Measurements from ENCODE around the gene NUP98.
"Not testable (repeated sequence)": the region's sequence is repeated elsewhere in the genome, so short reads cannot be mapped to it uniquely, and the experiment has no call there.

The NUP98 gene

DNA sequence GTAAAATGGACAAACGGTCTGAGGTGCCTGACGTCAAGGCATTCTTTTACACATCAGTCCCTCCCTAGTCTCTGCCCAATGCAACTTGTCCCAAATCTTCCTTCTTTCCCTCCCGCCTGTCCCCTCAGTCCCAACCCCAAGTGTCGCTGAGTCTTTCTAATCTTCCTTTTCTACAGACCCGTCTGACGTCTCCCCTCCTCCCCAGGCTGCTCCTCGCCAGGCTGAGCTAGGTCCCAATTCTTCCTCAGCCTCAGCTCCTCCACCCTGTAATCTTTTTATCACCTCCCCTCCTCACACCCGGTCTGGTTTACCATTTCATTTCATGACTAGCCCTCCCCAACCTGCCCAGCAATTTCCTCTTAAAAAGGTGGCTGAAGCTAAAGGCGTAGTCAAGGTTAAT lies 148.0 kb downstream of the NUP98 start:
- H3K9ac ChIP-seq (ENCODE audit: low read depth, low read length, poor library complexity, severe bottlenecking); H3K4me2 ChIP-seq (ENCODE audit: low read depth, low read length, poor library complexity, severe bottlenecking); H3K79me2 ChIP-seq (ENCODE audit: insufficient read depth, low read length); H3K36me3 ChIP-seq (ENCODE audit: insufficient read depth, low read length); H3K4me1 ChIP-seq (ENCODE audit: insufficient read depth, low read length, poor library complexity, severe bottlenecking); H3K9me3 ChIP-seq (ENCODE audit: insufficient read depth, low read depth, low read length); H3K4me3 ChIP-seq (ENCODE audit: low read length, poor library complexity, severe bottlenecking); H3K27me3 ChIP-seq (ENCODE audit: insufficient read depth, low read length, poor library complexity, severe bottlenecking); H3F3A ChIP-seq (ENCODE audit: low read depth); H3K9me2 ChIP-seq (replicated peaks; ENCODE audit: low read depth, low read length); H4K20me1 ChIP-seq (ENCODE audit: insufficient read depth, low read length, poor library complexity, severe bottlenecking); H2AFZ ChIP-seq (ENCODE audit: low read length): not testable (repeated sequence)

GRCh38 chr11:3648843-3649242 lies 148.5 kb downstream of the NUP98 start:
- not testable (repeated sequence) for H3F3A ChIP-seq (ENCODE audit: low read depth); H3K4me3 ChIP-seq (ENCODE audit: low read length, poor library complexity, severe bottlenecking); H3K4me2 ChIP-seq (ENCODE audit: low read depth, low read length, poor library complexity, severe bottlenecking); H3K9ac ChIP-seq (ENCODE audit: low read depth, low read length, poor library complexity, severe bottlenecking); H3K9me3 ChIP-seq (ENCODE audit: insufficient read depth, low read depth, low read length); H3K36me3 ChIP-seq (ENCODE audit: insufficient read depth, low read length); H3K27me3 ChIP-seq (ENCODE audit: insufficient read depth, low read length, poor library complexity, severe bottlenecking); H3K4me1 ChIP-seq (ENCODE audit: insufficient read depth, low read length, poor library complexity, severe bottlenecking); H3K79me2 ChIP-seq (ENCODE audit: insufficient read depth, low read length); H2AFZ ChIP-seq (ENCODE audit: low read length); H3K9me2 ChIP-seq (replicated peaks; ENCODE audit: low read depth, low read length); H4K20me1 ChIP-seq (ENCODE audit: insufficient read depth, low read length, poor library complexity, severe bottlenecking)

DNA sequence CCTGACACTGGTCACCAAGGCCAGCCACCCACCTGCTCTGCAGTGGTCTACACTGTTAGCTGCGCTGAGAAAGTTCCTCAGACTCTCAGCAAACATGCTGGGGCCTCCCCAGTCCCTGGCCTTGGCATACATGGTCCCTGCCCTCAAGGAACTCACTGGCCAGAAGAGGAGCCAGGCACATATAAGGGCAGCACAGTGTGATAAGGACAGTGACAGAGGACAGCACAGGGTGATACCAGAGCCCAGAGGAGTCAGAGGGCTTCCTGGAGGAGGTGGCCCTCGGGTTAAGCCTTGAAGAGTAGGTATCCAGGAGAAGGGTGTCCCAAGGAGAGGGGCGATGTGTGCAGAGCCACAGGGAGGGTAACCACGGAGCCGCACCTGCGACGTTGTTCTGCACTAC lies 151.8 kb downstream of the NUP98 start:
- Histone ChIP-seq H3K79me2 (ENCODE audit: insufficient read depth, low read length) (no peaks in the 10 kb centered on the region), H4K20me1 (ENCODE audit: insufficient read depth, low read length, poor library complexity, severe bottlenecking) (no peaks in the 10 kb centered on the region), H3K9me2 (replicated peaks; ENCODE audit: low read depth, low read length) (no peaks in the 10 kb centered on the region), H3F3A (ENCODE audit: low read depth) (no peaks in the 10 kb centered on the region), H2AFZ (ENCODE audit: low read length) (no peak overlapping the region), H3K4me1 (ENCODE audit: insufficient read depth, low read length, poor library complexity, severe bottlenecking) (no peaks in the 10 kb centered on the region), H3K9ac (ENCODE audit: low read depth, low read length, poor library complexity, severe bottlenecking) (no peak overlapping the region), H3K36me3 (ENCODE audit: insufficient read depth, low read length) (no peaks in the 10 kb centered on the region), H3K4me2 (ENCODE audit: low read depth, low read length, poor library complexity, severe bottlenecking) (no peak overlapping the region), H3K9me3 (ENCODE audit: insufficient read depth, low read depth, low read length) (no peaks in the 10 kb centered on the region), H3K4me3 (ENCODE audit: low read length, poor library complexity, severe bottlenecking) (no peak overlapping the region), H3K27me3 (ENCODE audit: insufficient read depth, low read length, poor library complexity, severe bottlenecking) (no peaks in the 10 kb centered on the region)
- TF ChIP-seq EZH2phosphoT487 (IDR thresholded peaks at IDR 0.05; ENCODE audit: borderline replicate concordance), result no peak
- TF ChIP-seq, protein P1, sequence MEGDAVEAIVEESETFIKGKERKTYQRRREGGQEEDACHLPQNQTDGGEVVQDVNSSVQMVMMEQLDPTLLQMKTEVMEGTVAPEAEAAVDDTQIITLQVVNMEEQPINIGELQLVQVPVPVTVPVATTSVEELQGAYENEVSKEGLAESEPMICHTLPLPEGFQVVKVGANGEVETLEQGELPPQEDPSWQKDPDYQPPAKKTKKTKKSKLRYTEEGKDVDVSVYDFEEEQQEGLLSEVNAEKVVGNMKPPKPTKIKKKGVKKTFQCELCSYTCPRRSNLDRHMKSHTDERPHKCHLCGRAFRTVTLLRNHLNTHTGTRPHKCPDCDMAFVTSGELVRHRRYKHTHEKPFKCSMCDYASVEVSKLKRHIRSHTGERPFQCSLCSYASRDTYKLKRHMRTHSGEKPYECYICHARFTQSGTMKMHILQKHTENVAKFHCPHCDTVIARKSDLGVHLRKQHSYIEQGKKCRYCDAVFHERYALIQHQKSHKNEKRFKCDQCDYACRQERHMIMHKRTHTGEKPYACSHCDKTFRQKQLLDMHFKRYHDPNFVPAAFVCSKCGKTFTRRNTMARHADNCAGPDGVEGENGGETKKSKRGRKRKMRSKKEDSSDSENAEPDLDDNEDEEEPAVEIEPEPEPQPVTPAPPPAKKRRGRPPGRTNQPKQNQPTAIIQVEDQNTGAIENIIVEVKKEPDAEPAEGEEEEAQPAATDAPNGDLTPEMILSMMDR (conservative IDR thresholded peaks at IDR 0.05; ENCODE audit: low read length), result no peak

- Histone ChIP-seq H3K4me3 (ENCODE audit: low read length, poor library complexity, severe bottlenecking) (no peak within 1 kb of the TSS), H3K4me1 (ENCODE audit: insufficient read depth, low read length, poor library complexity, severe bottlenecking) (no peaks in the 10 kb centered on the region), H3K79me2 (ENCODE audit: insufficient read depth, low read length) (no peaks in the 10 kb centered on the region), H3K9me2 (replicated peaks; ENCODE audit: low read depth, low read length) (no peaks in the 10 kb centered on the region), H3K9ac (ENCODE audit: low read depth, low read length, poor library complexity, severe bottlenecking) (no peak within 1 kb of the TSS), H3K27me3 (ENCODE audit: insufficient read depth, low read length, poor library complexity, severe bottlenecking) (no peaks in the 10 kb centered on the region), H2AFZ (ENCODE audit: low read length) (no peak within 1 kb of the TSS), H3K36me3 (ENCODE audit: insufficient read depth, low read length) (no peaks in the 10 kb centered on the region), H3F3A (ENCODE audit: low read depth) (no peaks in the 10 kb centered on the region), H4K20me1 (ENCODE audit: insufficient read depth, low read length, poor library complexity, severe bottlenecking) (no peaks in the 10 kb centered on the region), H3K4me2 (ENCODE audit: low read depth, low read length, poor library complexity, severe bottlenecking) (no peak within 1 kb of the TSS), H3K9me3 (ENCODE audit: insufficient read depth, low read depth, low read length) (no peaks in the 10 kb centered on the region)
- TF ChIP-seq EZH2phosphoT487 (IDR thresholded peaks at IDR 0.05; ENCODE audit: borderline replicate concordance), result no peak
- TF ChIP-seq, protein P1 (conservative IDR thresholded peaks at IDR 0.05; ENCODE audit: low read length), result no peak
Observed at GRCh38 chr11:3644817-3645235, 152.5 kb downstream of the NUP98 start, which contains the start of gene ART1. Gene ART1 (plus strand): TSS chr11:3645128. CDS start chr11:3659214, 14,086 bp downstream.

DNA sequence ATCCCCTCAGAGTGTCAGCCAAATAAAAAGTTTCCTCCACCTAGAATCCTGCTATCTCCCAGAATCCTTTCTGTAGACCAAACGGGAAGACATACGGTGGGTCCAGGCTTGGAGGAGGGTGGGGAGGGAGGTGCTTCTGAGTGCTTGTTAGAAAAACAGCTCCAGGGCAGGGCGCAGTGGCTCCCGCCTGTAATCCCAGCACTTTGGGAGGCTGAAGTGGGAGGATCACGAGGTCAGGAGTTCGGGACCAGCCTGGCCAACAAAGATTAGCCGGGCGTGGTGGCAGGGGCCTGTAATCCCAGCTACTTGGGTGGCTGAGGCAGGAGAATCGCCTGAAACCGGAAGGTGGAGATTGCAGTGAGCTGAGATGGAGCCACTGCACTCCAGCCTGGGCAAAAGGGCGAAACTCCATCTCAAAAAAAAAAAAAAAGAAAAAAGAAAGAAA lies 154.2 kb downstream of the NUP98 start:
- not testable (repeated sequence) for H3K4me3 ChIP-seq (ENCODE audit: low read length, poor library complexity, severe bottlenecking)

More for the DNA sequence above, 154.2 kb downstream of the NUP98 start:
- not testable (repeated sequence) for H3F3A ChIP-seq (ENCODE audit: low read depth); H3K9me3 ChIP-seq (ENCODE audit: insufficient read depth, low read depth, low read length); H3K9ac ChIP-seq (ENCODE audit: low read depth, low read length, poor library complexity, severe bottlenecking); H2AFZ ChIP-seq (ENCODE audit: low read length); H3K36me3 ChIP-seq (ENCODE audit: insufficient read depth, low read length); H3K4me2 ChIP-seq (ENCODE audit: low read depth, low read length, poor library complexity, severe bottlenecking); H3K27me3 ChIP-seq (ENCODE audit: insufficient read depth, low read length, poor library complexity, severe bottlenecking); H3K9me2 ChIP-seq (replicated peaks; ENCODE audit: low read depth, low read length); H3K79me2 ChIP-seq (ENCODE audit: insufficient read depth, low read length); H3K4me1 ChIP-seq (ENCODE audit: insufficient read depth, low read length, poor library complexity, severe bottlenecking); H4K20me1 ChIP-seq (ENCODE audit: insufficient read depth, low read length, poor library complexity, severe bottlenecking)
